ENCODE measurements around the gene HSFX4. TPM values are rescaled to one million over a fixed set of nuclear protein-coding genes. Genes with fewer than 3 reads are reported as not detected.
"Not testable (repeated sequence)": the region's sequence is repeated elsewhere in the genome, so short reads cannot be mapped to it uniquely, and the experiment has no call there.

The HSFX4 gene
- total and polyA plus RNA-seq, 2 donors (not counting 1 experiment from before 2014, with no cell fraction given): not detected

DNA sequence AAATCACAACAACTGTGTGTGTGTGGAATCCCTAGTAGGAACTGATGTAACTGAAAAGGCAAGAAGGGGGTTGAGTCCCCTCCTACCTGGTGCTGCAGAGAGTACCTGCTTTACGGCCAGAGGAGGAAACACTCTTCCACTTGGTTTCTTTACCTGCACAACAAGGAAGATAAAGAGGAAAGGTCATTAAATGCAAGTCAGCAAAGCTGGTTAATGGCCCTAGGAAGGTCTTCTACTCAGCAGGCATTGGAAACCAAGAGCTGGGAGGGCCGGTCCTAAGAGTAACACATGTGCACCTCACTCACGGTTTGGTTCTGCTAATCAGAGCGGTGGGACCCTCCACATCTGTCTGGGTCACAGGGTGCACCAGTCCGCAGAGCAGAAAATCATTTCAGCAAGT lies 8.0 kb downstream of the HSFX4 start:
- peak overlapping the region; percentile 97 for H3K27ac ChIP-seq (ENCODE audit: insufficient read depth, low read length)
- H3K4me1 ChIP-seq (ENCODE audit: control insufficient read depth, extremely low read depth, insufficient read depth, low read length); H3K27me3 ChIP-seq (ENCODE audit: control insufficient read depth, insufficient read depth, low read length); H4K20me1 ChIP-seq (ENCODE audit: control insufficient read depth, extremely low read depth, insufficient read depth, low read length); DNase-seq (ENCODE audit: low read depth in 2 of 2); H3K36me3 ChIP-seq (ENCODE audit: control insufficient read depth, insufficient read depth, low read length); H3K79me2 ChIP-seq (ENCODE audit: control insufficient read depth, insufficient read depth, low read length); H3K9me3 ChIP-seq (ENCODE audit: control insufficient read depth, insufficient read depth, low read depth, low read length); H2AFZ ChIP-seq (ENCODE audit: low read length): not testable (repeated sequence)
- H3K4me3 ChIP-seq (replicated peaks in 1 of 4; ENCODE audit: control extremely low read depth in 1 of 4, insufficient read depth in 1 of 4, low read depth in 3 of 4, low read length in 4 of 4): peak overlapping the region; percentile 68 to 79 (median 78)
- H3K4me2 ChIP-seq (ENCODE audit: extremely low read depth, insufficient read depth, low read length): peak overlapping the region; percentile 81
- H3K9ac ChIP-seq (ENCODE audit: insufficient read depth, low read length): peak overlapping the region; percentile 96

DNA sequence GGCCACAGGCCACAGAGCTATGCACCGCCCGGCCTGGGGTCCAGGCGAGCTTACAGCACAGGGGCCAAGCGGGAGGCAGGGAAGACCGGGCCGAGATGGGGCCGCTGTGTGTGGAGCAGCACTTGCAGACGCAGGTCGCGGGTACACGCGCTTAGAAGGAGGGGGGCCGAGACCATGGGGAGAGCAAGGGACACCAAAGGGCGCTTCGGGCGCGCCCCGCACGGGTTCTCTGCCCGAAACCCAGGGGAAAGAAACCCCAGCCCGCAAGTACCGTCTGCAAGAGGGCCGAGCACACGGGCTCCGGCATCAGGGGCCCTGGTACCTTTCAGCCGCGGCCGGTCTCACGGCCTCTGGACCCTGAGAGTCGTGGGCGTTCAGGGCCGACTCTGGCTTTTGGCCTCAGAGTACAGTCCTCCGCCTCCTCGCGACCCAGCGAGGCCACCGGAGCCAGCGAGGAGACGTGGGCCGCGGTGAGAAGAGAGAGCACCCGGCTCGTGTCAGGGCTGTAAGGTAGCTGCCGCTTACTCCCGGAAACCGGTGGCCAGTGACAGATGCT lies 8.6 kb downstream of the HSFX4 start:
- Histone ChIP-seq H3K27me3 (ENCODE audit: control insufficient read depth, insufficient read depth, low read length) (no peaks in the 10 kb centered on the region), H3K4me2 (ENCODE audit: extremely low read depth, insufficient read depth, low read length) (peak overlapping the region; percentile 81), H3K27ac (ENCODE audit: insufficient read depth, low read length) (peak overlapping the region; percentile 97), H2AFZ (ENCODE audit: low read length) (peak overlapping the region; percentile 35), H3K36me3 (ENCODE audit: control insufficient read depth, insufficient read depth, low read length) (no peaks in the 10 kb centered on the region), H3K4me3 (replicated peaks in 1 of 4; ENCODE audit: control extremely low read depth in 1 of 4, insufficient read depth in 1 of 4, low read depth in 3 of 4, low read length in 4 of 4) (peak overlapping the region; percentile 68 to 79 (median 78)), H4K20me1 (ENCODE audit: control insufficient read depth, extremely low read depth, insufficient read depth, low read length) (no peaks in the 10 kb centered on the region), H3K79me2 (ENCODE audit: control insufficient read depth, insufficient read depth, low read length) (peaks cover 9% of the 10 kb centered on the region), H3K9ac (ENCODE audit: insufficient read depth, low read length) (peak overlapping the region; percentile 96), H3K9me3 (ENCODE audit: control insufficient read depth, insufficient read depth, low read depth, low read length) (no peaks in the 10 kb centered on the region), H3K4me1 (ENCODE audit: control insufficient read depth, extremely low read depth, insufficient read depth, low read length) (no peaks in the 10 kb centered on the region)
- DNase-seq (ENCODE audit: low read depth in 2 of 2): peak; percentile 9 to 11
- no peak for TF ChIP-seq EZH2 (IDR thresholded peaks at IDR 0.05; ENCODE audit: low read length, missing control alignments)
- TF ChIP-seq, protein P1, sequence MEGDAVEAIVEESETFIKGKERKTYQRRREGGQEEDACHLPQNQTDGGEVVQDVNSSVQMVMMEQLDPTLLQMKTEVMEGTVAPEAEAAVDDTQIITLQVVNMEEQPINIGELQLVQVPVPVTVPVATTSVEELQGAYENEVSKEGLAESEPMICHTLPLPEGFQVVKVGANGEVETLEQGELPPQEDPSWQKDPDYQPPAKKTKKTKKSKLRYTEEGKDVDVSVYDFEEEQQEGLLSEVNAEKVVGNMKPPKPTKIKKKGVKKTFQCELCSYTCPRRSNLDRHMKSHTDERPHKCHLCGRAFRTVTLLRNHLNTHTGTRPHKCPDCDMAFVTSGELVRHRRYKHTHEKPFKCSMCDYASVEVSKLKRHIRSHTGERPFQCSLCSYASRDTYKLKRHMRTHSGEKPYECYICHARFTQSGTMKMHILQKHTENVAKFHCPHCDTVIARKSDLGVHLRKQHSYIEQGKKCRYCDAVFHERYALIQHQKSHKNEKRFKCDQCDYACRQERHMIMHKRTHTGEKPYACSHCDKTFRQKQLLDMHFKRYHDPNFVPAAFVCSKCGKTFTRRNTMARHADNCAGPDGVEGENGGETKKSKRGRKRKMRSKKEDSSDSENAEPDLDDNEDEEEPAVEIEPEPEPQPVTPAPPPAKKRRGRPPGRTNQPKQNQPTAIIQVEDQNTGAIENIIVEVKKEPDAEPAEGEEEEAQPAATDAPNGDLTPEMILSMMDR (conservative IDR thresholded peaks at IDR 0.05 in 1 of 2, IDR thresholded peaks at IDR 0.05 in 1 of 2; ENCODE audit: low read depth in 1 of 2, low read length in 2 of 2): no peak

DNA sequence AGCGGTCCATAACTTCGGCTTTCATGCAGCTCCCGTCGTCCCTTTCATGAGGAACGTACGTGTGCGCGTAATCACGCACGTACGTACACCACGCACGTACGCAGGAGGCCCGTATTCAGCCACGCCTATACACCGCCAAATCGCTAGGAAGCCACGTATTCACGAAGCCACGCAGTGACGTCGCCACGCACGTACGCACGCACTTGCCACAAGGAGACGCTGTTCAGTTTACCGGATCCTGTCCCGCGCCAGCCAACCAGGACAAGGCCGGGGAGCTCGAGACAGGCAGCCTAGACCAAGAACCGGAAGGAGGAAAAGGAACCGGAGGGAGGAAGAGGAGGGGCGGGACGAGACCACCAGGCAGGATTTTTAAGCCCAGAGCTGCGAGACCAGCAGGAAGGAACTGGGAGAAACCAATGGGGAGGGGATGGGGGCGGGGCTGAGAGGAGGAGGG lies 9.1 kb downstream of the HSFX4 start, which contains the start of gene EOLA2:
Gene EOLA2 (minus strand): TSS at position 65 of the 454 bp plus-strand sequence. CDS start 4,617 bp downstream, outside the sequence.
- Histone ChIP-seq H3K36me3 (ENCODE audit: control insufficient read depth, insufficient read depth, low read length) (no peaks in the 10 kb centered on the region), H4K20me1 (ENCODE audit: control insufficient read depth, extremely low read depth, insufficient read depth, low read length) (no peaks in the 10 kb centered on the region), H2AFZ (ENCODE audit: low read length) (peak within 1 kb of the TSS; percentile 35), H3K9ac (ENCODE audit: insufficient read depth, low read length) (peak within 1 kb of the TSS; percentile 96), H3K4me2 (ENCODE audit: extremely low read depth, insufficient read depth, low read length) (peak within 1 kb of the TSS; percentile 81), H3K4me1 (ENCODE audit: control insufficient read depth, extremely low read depth, insufficient read depth, low read length) (no peaks in the 10 kb centered on the region), H3K79me2 (ENCODE audit: control insufficient read depth, insufficient read depth, low read length) (peaks cover 9% of the 10 kb centered on the region), H3K9me3 (ENCODE audit: control insufficient read depth, insufficient read depth, low read depth, low read length) (no peaks in the 10 kb centered on the region), H3K27ac (ENCODE audit: insufficient read depth, low read length) (peak within 1 kb of the TSS; percentile 97), H3K27me3 (ENCODE audit: control insufficient read depth, insufficient read depth, low read length) (no peaks in the 10 kb centered on the region), H3K4me3 (replicated peaks in 1 of 4; ENCODE audit: control extremely low read depth in 1 of 4, insufficient read depth in 1 of 4, low read depth in 3 of 4, low read length in 4 of 4) (peak within 1 kb of the TSS; percentile 68 to 79 (median 78))
- peak; percentile 99 for DNase-seq (ENCODE audit: low read depth in 2 of 2)
- no peak for TF ChIP-seq EZH2 (IDR thresholded peaks at IDR 0.05; ENCODE audit: low read length, missing control alignments)
- TF ChIP-seq, protein P1 (conservative IDR thresholded peaks at IDR 0.05 in 1 of 2, IDR thresholded peaks at IDR 0.05 in 1 of 2; ENCODE audit: low read depth in 1 of 2, low read length in 2 of 2): peak; percentile 55 to 67

Measured in fibroblast of lung (primary cell).